Measurements from ENCODE around the gene CELSR1.

CELSR1 gene

DNA sequence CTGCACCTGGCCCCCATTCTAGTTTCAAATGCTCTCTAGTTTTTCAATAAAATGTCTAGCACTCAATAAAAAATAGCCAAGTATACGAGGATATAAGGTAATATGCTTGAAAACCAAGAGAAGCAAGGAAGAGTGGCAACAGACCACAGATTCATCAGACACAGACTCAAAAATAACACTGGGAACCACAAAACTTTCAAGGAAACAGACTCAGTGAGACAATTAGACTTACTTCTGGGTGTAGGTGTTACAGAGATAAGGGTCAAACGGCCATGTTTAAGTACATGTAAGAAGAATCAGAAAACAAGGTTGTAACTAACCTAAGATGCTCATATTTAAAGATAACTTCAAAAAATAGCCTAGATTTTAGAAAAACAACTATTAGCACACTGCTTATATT is 134.9 kb downstream of the CELSR1 start:
- H3K36me3 ChIP-seq (ENCODE audit: control insufficient read depth in 1 of 2, insufficient read depth in 2 of 2, low read length in 2 of 2) = peaks cover 13% of the 10 kb centered on the region in 2 experiments
- H2BK5ac ChIP-seq (ENCODE audit: low read depth, low read length, poor library complexity) = no peak overlapping the region
- H3K23ac ChIP-seq (ENCODE audit: low read length) = no peak overlapping the region
- H3K27ac ChIP-seq (ENCODE audit: low read depth, low read length) = no peak overlapping the region
- no peak overlapping the region for H2AK5ac ChIP-seq (ENCODE audit: low read length)
- DNase-seq = no peak
- H3K79me2 ChIP-seq (ENCODE audit: control insufficient read depth, insufficient read depth, low read length, poor library complexity) = no peaks in the 10 kb centered on the region
- no peak overlapping the region for H4K12ac ChIP-seq (ENCODE audit: low read depth, low read length)
- H3K27me3 ChIP-seq (ENCODE audit: insufficient read depth, low read length) = no peaks in the 10 kb centered on the region
- no peak overlapping the region for H2BK120ac ChIP-seq (ENCODE audit: insufficient read depth, low read length, poor library complexity)
- no peak overlapping the region for H2AFZ ChIP-seq (ENCODE audit: insufficient read depth, low read length, poor library complexity)
- no peak overlapping the region for H2BK12ac ChIP-seq (ENCODE audit: low read length)
- WGBS (ENCODE audit: extremely low coverage, insufficient coverage, insufficient read length) = no CpG with 5 or more reads among the region's 2 CpGs
- no peaks in the 10 kb centered on the region for H3K9me3 ChIP-seq (ENCODE audit: insufficient read depth, low read depth, low read length)
- no peaks in the 10 kb centered on the region for H3K4me1 ChIP-seq (ENCODE audit: control insufficient read depth in 1 of 2, insufficient read depth in 2 of 2, low read length in 2 of 2)
- no peaks in the 10 kb centered on the region for H3K79me1 ChIP-seq (ENCODE audit: low read length)
- no peak overlapping the region for H3K9ac ChIP-seq (ENCODE audit: low read length)
- no peak overlapping the region for H3K4me3 ChIP-seq (ENCODE audit: low read depth, low read length)
- no peak overlapping the region for H3K4me2 ChIP-seq (ENCODE audit: low read length)
- H3K18ac ChIP-seq (ENCODE audit: low read length) = no peak overlapping the region
- no peak overlapping the region for H3K14ac ChIP-seq (ENCODE audit: low read length)
- H4K8ac ChIP-seq (ENCODE audit: low read depth, low read length) = no peak overlapping the region
- no peak overlapping the region for H3K4ac ChIP-seq (ENCODE audit: low read depth, low read length)
- H4K91ac ChIP-seq (ENCODE audit: low read depth, low read length) = no peak overlapping the region

DNA sequence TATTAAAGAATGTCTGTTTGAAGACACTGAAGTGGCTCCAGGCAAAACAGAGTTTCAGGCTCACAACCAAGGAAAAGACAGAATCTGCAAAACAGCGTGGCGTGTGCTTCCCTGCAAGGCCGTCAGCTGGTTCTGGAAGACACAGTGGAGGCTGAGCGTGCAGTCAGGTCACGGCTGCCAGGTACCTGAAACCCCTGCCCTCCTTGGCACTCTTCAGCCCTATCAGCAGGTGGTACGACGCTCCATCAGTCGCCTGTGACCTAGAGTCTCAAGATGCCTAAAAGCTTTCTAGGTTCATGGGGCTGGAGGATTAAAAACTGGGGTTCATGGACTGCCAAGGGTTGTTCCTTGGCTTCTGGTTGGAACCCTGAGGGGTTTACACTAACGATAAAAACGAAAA is 136.1 kb downstream of the CELSR1 start:
- no peak overlapping the region for H3K9ac ChIP-seq (ENCODE audit: low read length)
- WGBS (ENCODE audit: extremely low coverage, insufficient coverage, insufficient read length) = no CpG with 5 or more reads among the region's 10 CpGs
- H3K4me3 ChIP-seq (ENCODE audit: low read depth, low read length) = no peak overlapping the region
- no peak overlapping the region for H4K12ac ChIP-seq (ENCODE audit: low read depth, low read length)
- no peaks in the 10 kb centered on the region for H3K79me1 ChIP-seq (ENCODE audit: low read length)
- H3K9me3 ChIP-seq (ENCODE audit: insufficient read depth, low read depth, low read length) = no peaks in the 10 kb centered on the region
- H3K4ac ChIP-seq (ENCODE audit: low read depth, low read length) = no peak overlapping the region
- H2BK5ac ChIP-seq (ENCODE audit: low read depth, low read length, poor library complexity) = no peak overlapping the region
- no peaks in the 10 kb centered on the region for H3K79me2 ChIP-seq (ENCODE audit: control insufficient read depth, insufficient read depth, low read length, poor library complexity)
- no peak overlapping the region for H2AFZ ChIP-seq (ENCODE audit: insufficient read depth, low read length, poor library complexity)
- H3K23ac ChIP-seq (ENCODE audit: low read length) = no peak overlapping the region
- no peaks in the 10 kb centered on the region for H3K4me1 ChIP-seq (ENCODE audit: control insufficient read depth in 1 of 2, insufficient read depth in 2 of 2, low read length in 2 of 2)
- no peak overlapping the region for H4K91ac ChIP-seq (ENCODE audit: low read depth, low read length)
- H3K4me2 ChIP-seq (ENCODE audit: low read length) = no peak overlapping the region
- no peak overlapping the region for H3K18ac ChIP-seq (ENCODE audit: low read length)
- DNase-seq = no peak
- H2BK120ac ChIP-seq (ENCODE audit: insufficient read depth, low read length, poor library complexity) = no peak overlapping the region
- no peak overlapping the region for H3K27ac ChIP-seq (ENCODE audit: low read depth, low read length)
- no peak overlapping the region for H2BK12ac ChIP-seq (ENCODE audit: low read length)
- H3K36me3 ChIP-seq (ENCODE audit: control insufficient read depth in 1 of 2, insufficient read depth in 2 of 2, low read length in 2 of 2) = peaks cover 13 to 18% of the 10 kb centered on the region in 2 experiments
- H2AK5ac ChIP-seq (ENCODE audit: low read length) = no peak overlapping the region
- H4K8ac ChIP-seq (ENCODE audit: low read depth, low read length) = no peak overlapping the region
- no peaks in the 10 kb centered on the region for H3K27me3 ChIP-seq (ENCODE audit: insufficient read depth, low read length)
- no peak overlapping the region for H3K14ac ChIP-seq (ENCODE audit: low read length)

DNA sequence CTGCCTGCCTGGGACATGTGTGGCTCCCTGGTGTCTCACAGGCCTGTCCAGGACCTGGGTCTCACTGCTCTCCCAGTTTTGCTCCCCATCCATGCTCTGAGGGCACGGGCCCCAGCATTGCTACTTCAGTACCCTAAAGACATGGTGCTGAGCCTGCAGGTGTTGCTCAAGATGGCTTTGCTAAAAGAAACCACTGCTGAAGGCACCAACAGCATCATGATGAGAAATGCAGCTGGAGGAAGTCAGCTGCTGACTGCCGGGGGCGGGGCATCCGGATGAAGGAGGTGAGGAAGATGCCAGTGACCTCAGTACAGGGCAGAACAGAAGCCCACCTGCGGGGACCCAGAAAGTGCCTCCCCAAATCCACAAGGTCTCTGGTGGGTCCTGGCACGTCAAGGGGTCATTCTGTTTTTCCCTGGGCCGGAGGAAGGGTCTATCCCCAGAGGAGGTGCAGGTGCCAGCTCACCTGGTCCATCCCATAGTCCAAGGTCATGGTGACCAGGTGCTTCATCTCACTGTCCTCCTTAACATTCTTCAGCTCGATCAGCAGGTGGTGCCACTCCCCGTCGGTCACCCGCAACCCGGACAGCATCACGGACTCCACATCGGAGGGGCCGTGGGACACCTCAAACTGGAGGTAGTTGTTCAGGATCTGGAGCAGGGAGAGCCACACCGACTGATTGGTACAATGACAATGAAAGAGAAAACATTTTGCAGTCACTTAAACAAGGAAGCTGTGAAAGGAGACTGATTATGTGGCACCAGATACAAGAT is 138.0 kb downstream of the CELSR1 start:
- WGBS (ENCODE audit: extremely low coverage, insufficient coverage, insufficient read length) = no CpG with 5 or more reads among the region's 16 CpGs
- Histone ChIP-seq H3K4ac (ENCODE audit: low read depth, low read length) (no peak overlapping the region), H4K8ac (ENCODE audit: low read depth, low read length) (no peak overlapping the region), H2BK5ac (ENCODE audit: low read depth, low read length, poor library complexity) (no peak overlapping the region), H3K4me1 (ENCODE audit: control insufficient read depth in 1 of 2, insufficient read depth in 2 of 2, low read length in 2 of 2) (no peaks in the 10 kb centered on the region), H3K23ac (ENCODE audit: low read length) (no peak overlapping the region), H2AK5ac (ENCODE audit: low read length) (no peak overlapping the region), H2BK120ac (ENCODE audit: insufficient read depth, low read length, poor library complexity) (no peak overlapping the region), H3K79me2 (ENCODE audit: control insufficient read depth, insufficient read depth, low read length, poor library complexity) (no peaks in the 10 kb centered on the region), H3K4me3 (ENCODE audit: low read depth, low read length) (no peak overlapping the region), H3K4me2 (ENCODE audit: low read length) (no peak overlapping the region), H3K27me3 (ENCODE audit: insufficient read depth, low read length) (no peaks in the 10 kb centered on the region), H3K18ac (ENCODE audit: low read length) (no peak overlapping the region), H4K12ac (ENCODE audit: low read depth, low read length) (no peak overlapping the region), H3K36me3 (ENCODE audit: control insufficient read depth in 1 of 2, insufficient read depth in 2 of 2, low read length in 2 of 2) (peaks cover 18% of the 10 kb centered on the region in 2 experiments), H3K79me1 (ENCODE audit: low read length) (no peaks in the 10 kb centered on the region), H4K91ac (ENCODE audit: low read depth, low read length) (no peak overlapping the region), H3K27ac (ENCODE audit: low read depth, low read length) (no peak overlapping the region), H2AFZ (ENCODE audit: insufficient read depth, low read length, poor library complexity) (no peak overlapping the region), H2BK12ac (ENCODE audit: low read length) (no peak overlapping the region), H3K9ac (ENCODE audit: low read length) (no peak overlapping the region), H3K14ac (ENCODE audit: low read length) (no peak overlapping the region), H3K9me3 (ENCODE audit: insufficient read depth, low read depth, low read length) (no peaks in the 10 kb centered on the region)
- no peak for DNase-seq

DNA sequence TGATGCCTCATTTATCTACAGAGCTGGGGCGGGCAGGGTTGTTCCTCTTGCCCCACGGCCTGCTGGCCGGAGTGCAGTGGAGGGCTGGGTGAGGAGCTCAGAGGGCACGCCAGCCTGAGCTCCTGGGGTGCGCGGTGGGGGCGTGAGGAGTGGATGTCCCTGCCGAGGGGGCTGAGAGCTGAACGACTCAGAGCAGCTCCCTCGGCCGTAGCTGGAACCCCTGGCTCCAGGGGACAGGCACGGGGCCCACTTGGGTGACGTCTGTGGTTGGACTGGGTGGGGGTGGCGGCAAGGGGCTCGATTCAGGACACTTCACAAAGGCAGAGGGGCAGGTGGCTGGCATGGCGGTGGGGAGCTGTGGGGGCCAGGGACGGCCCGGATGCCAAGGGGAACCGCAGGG is 139.5 kb downstream of the CELSR1 start:
- no peak overlapping the region for H4K12ac ChIP-seq (ENCODE audit: low read depth, low read length)
- H2BK120ac ChIP-seq (ENCODE audit: insufficient read depth, low read length, poor library complexity) = no peak overlapping the region
- H3K18ac ChIP-seq (ENCODE audit: low read length) = no peak overlapping the region
- no peak overlapping the region for H3K14ac ChIP-seq (ENCODE audit: low read length)
- peaks cover 21 to 27% of the 10 kb centered on the region in 2 experiments for H3K36me3 ChIP-seq (ENCODE audit: control insufficient read depth in 1 of 2, insufficient read depth in 2 of 2, low read length in 2 of 2)
- H3K79me2 ChIP-seq (ENCODE audit: control insufficient read depth, insufficient read depth, low read length, poor library complexity) = no peaks in the 10 kb centered on the region
- no peak overlapping the region for H3K23ac ChIP-seq (ENCODE audit: low read length)
- H2AFZ ChIP-seq (ENCODE audit: insufficient read depth, low read length, poor library complexity) = no peak overlapping the region
- H3K27ac ChIP-seq (ENCODE audit: low read depth, low read length) = no peak overlapping the region
- no peak overlapping the region for H4K91ac ChIP-seq (ENCODE audit: low read depth, low read length)
- DNase-seq = no peak
- no peak overlapping the region for H3K4me3 ChIP-seq (ENCODE audit: low read depth, low read length)
- no peaks in the 10 kb centered on the region for H3K9me3 ChIP-seq (ENCODE audit: insufficient read depth, low read depth, low read length)
- WGBS (ENCODE audit: extremely low coverage, insufficient coverage, insufficient read length) = no CpG with 5 or more reads among the region's 19 CpGs
- no peak overlapping the region for H4K8ac ChIP-seq (ENCODE audit: low read depth, low read length)
- no peak overlapping the region for H3K4me2 ChIP-seq (ENCODE audit: low read length)
- H2BK5ac ChIP-seq (ENCODE audit: low read depth, low read length, poor library complexity) = no peak overlapping the region
- H2BK12ac ChIP-seq (ENCODE audit: low read length) = no peak overlapping the region
- H3K27me3 ChIP-seq (ENCODE audit: insufficient read depth, low read length) = no peaks in the 10 kb centered on the region
- H2AK5ac ChIP-seq (ENCODE audit: low read length) = no peak overlapping the region
- H3K4ac ChIP-seq (ENCODE audit: low read depth, low read length) = no peak overlapping the region
- H3K9ac ChIP-seq (ENCODE audit: low read length) = no peak overlapping the region
- no peaks in the 10 kb centered on the region for H3K79me1 ChIP-seq (ENCODE audit: low read length)
- no peaks in the 10 kb centered on the region for H3K4me1 ChIP-seq (ENCODE audit: control insufficient read depth in 1 of 2, insufficient read depth in 2 of 2, low read length in 2 of 2)

All from trophoblast cell (in vitro differentiated cells and primary cell).